IMR-90 (cell line): ENCODE data around the gene MDM1. TPM values are rescaled to one million over a fixed set of nuclear protein-coding genes. Genes with fewer than 3 reads are reported as not detected.

Experiments
- ATAC-seq: fragments of 200-7000 bp; cut with Tn5 transposase; 2 replicates; pipeline ENCODE4 v1.9.1; 2020; ENCODE audit warnings: low read depth, mild to moderate bottlenecking, moderate library complexity
- BruUV-seq: library from RNA; stranded (reverse); fragments of 400-500 nt; replicated peaks from 2 replicates; lab custom pipeline; 2021; lab: Mats Ljungman, UMichigan
- CTCF ChIA-PET: fragments of 300-600 bp; formaldehyde crosslinking; extraction: SDS; loops from one replicate; lab custom pipeline; 2021; ENCODE audit warnings: antibody characterized with exemption; lab: Yijun Ruan, JAX
- POLR2A ChIA-PET: fragments of 300-600 bp; sonication (Branson Sonifier 250); formaldehyde crosslinking; loops from one replicate; lab custom pipeline; 2022; ENCODE audit warnings: antibody characterized with exemption; ENCODE audit not compliant: unreplicated experiment; lab: Charles Lee
- DNase-seq: peaks from one replicate; pipeline ENCODE4 v3.0.0; 2013
- H2AFZ ChIP-seq: replicated peaks from 2 replicates; pipeline ENCODE3; 2013; ENCODE audit warnings: low read length, mild to moderate bottlenecking; ENCODE audit not compliant: poor library complexity
- H2AK5ac ChIP-seq: 2 replicates; pipeline ENCODE4 v1.6.1; 2013; ENCODE audit warnings: low read depth, low read length, inconsistent platforms
- H2AK9ac ChIP-seq: replicated peaks from 2 replicates; pipeline ENCODE3; 2013; ENCODE audit warnings: mild to moderate bottlenecking, low read depth, low read length, moderate library complexity; ENCODE audit not compliant: poor library complexity
- H2BK120ac ChIP-seq: 2 replicates; pipeline ENCODE4 v1.6.1; 2013; ENCODE audit warnings: low read depth, low read length, inconsistent platforms
- H2BK15ac ChIP-seq: 3 replicates; pipeline ENCODE4 v1.6.1; 2013; ENCODE audit warnings: low read depth, low read length, inconsistent platforms
- H2BK20ac ChIP-seq: 2 replicates; pipeline ENCODE4 v1.6.1; 2013; ENCODE audit warnings: low read depth, mild to moderate bottlenecking, inconsistent platforms, low read length, moderate library complexity
- H2BK5ac ChIP-seq: 2 replicates; pipeline ENCODE4 v1.6.1; 2013; ENCODE audit warnings: mild to moderate bottlenecking, low read depth, low read length, inconsistent platforms; ENCODE audit not compliant: poor library complexity, severe bottlenecking
- H3K14ac ChIP-seq: replicated peaks from 2 replicates; pipeline ENCODE4 v1.6.1; 2013; ENCODE audit warnings: low read depth, low read length, inconsistent platforms
- H3K18ac ChIP-seq: 2 replicates; pipeline ENCODE4 v1.6.1; 2013; ENCODE audit warnings: low read depth, low read length, control low read depth
- H3K23ac ChIP-seq: 2 replicates; pipeline ENCODE4 v1.6.1; 2013; ENCODE audit warnings: low read depth, low read length, inconsistent platforms
- H3K27ac ChIP-seq: 2 replicates; pipeline ENCODE4 v1.5.1; 2013; ENCODE audit warnings: mild to moderate bottlenecking, control low read depth, low read length; ENCODE audit not compliant: insufficient read depth
- H3K27me3 ChIP-seq: 2 replicates; pipeline ENCODE4 v1.6.1; 2013; ENCODE audit warnings: low read length; ENCODE audit not compliant: control insufficient read depth, insufficient read depth
- H3K36me3 ChIP-seq: 2 replicates; pipeline ENCODE4 v1.6.1; 2013; ENCODE audit warnings: low read length, mixed read lengths; ENCODE audit not compliant: control insufficient read depth, insufficient read depth
- H3K4ac ChIP-seq: 2 replicates; pipeline ENCODE4 v1.6.1; 2013; ENCODE audit warnings: low read depth, low read length, inconsistent platforms
- H3K4me1 ChIP-seq: 2 replicates; pipeline ENCODE4 v1.6.1; 2013; ENCODE audit warnings: low read length, mixed read lengths; ENCODE audit not compliant: control insufficient read depth, insufficient read depth
- H3K4me2 ChIP-seq: 2 replicates; pipeline ENCODE4 v1.6.1; 2013; ENCODE audit warnings: low read depth, mild to moderate bottlenecking, control low read depth, low read length, moderate library complexity
- H3K4me3 ChIP-seq: 2 replicates; pipeline ENCODE4 v1.5.1; 2013; ENCODE audit warnings: low read depth, mild to moderate bottlenecking, control low read depth, low read length, moderate library complexity; ENCODE audit not compliant: insufficient read depth
- H3K56ac ChIP-seq: 2 replicates; pipeline ENCODE4 v1.6.1; 2013; ENCODE audit warnings: low read length, inconsistent platforms; ENCODE audit not compliant: insufficient read depth; ENCODE audit errors: extremely low read depth
- H3K79me1 ChIP-seq, 2 experiments: 2 replicates each; pipeline ENCODE4 v1.6.1; 2013; ENCODE audit warnings: low read length in 2 of 2, inconsistent platforms in 1 of 2, low read depth in 1 of 2
- H3K9ac ChIP-seq: 2 replicates; pipeline ENCODE4 v1.6.1; 2013; ENCODE audit warnings: low read depth, low read length, control low read depth
- H3K9me1 ChIP-seq: 2 replicates; pipeline ENCODE4 v1.6.1; 2013; ENCODE audit warnings: low read length, inconsistent platforms; ENCODE audit not compliant: insufficient read depth
- H3K9me3 ChIP-seq: 2 replicates; pipeline ENCODE4 v1.6.1; 2013; ENCODE audit warnings: low read length; ENCODE audit not compliant: control insufficient read depth, insufficient read depth
- H4K20me1 ChIP-seq: 2 replicates; pipeline ENCODE4 v1.6.1; 2013; ENCODE audit warnings: low read length, inconsistent platforms; ENCODE audit not compliant: insufficient read depth
- H4K5ac ChIP-seq: 2 replicates; pipeline ENCODE4 v1.6.1; 2013; ENCODE audit warnings: mild to moderate bottlenecking, low read depth, low read length, control low read depth
- H4K8ac ChIP-seq, 2 experiments: 2 replicates each; pipeline ENCODE4 v1.6.1; 2013; ENCODE audit warnings: low read depth in 2 of 2, low read length in 2 of 2, control low read depth in 1 of 2, inconsistent platforms in 1 of 2
- H4K91ac ChIP-seq: 2 replicates; pipeline ENCODE4 v1.6.1; 2013; ENCODE audit warnings: low read depth, low read length, inconsistent platforms; ENCODE audit not compliant: insufficient read depth
- BHLHE40 ChIP-seq: fragments of 150-350 bp; IDR thresholded peaks from 2 replicates; pipeline ENCODE4 v1.6.1; 2016; ENCODE audit warnings: mild to moderate bottlenecking, low read depth, low read length
- FOS ChIP-seq: fragments of 150-350 bp; IDR thresholded peaks from 2 replicates; pipeline ENCODE4 v1.6.1; 2016; ENCODE audit warnings: low read depth, low read length
- MAFK ChIP-seq: IDR thresholded peaks from 2 replicates; pipeline ENCODE4 v1.6.1; 2012; ENCODE audit warnings: low read depth, low read length, improper control_type of control experiment
- MAZ ChIP-seq: IDR thresholded peaks from 2 replicates; pipeline ENCODE4 v1.6.1; 2012; ENCODE audit warnings: low read depth, mild to moderate bottlenecking, low read length, improper control_type of control experiment, moderate library complexity, borderline replicate concordance
- NFE2L2 ChIP-seq: fragments of 150-350 bp; IDR thresholded peaks from 2 replicates; pipeline ENCODE4 v1.6.1; 2016; ENCODE audit warnings: low read depth, mild to moderate bottlenecking, low read length
- RAD21 ChIP-seq: IDR thresholded peaks from 2 replicates; pipeline ENCODE4 v1.6.1; 2012; ENCODE audit warnings: low read length, improper control_type of control experiment
- RFX5 ChIP-seq: IDR thresholded peaks from 2 replicates; pipeline ENCODE4 v1.8.0; 2012; ENCODE audit warnings: low read depth, mild to moderate bottlenecking, low read length, moderate library complexity
- WGBS, 2 experiments: methylation state at CpG; one replicate each; pipeline versions ENCODE4 v1.1.5 to v1.1.7; 2013; ENCODE audit warnings: missing lambda C conversion rate in 2 of 2; ENCODE audit not compliant: insufficient read length in 1 of 2; ENCODE audit errors: extremely low coverage in 2 of 2; 5-methylcytosine and 5-hydroxymethylcytosine counted together
- dilution Hi-C: fragments of 300-500 bp; cut with HindIII; formaldehyde crosslinking; loops from one replicate; pipeline ENCODE4 v1.14.3; 2018; ENCODE audit warnings: low sequenced_read_pairs; ENCODE audit not compliant: unreplicated experiment
- in situ Hi-C: fragments of 300-500 bp; cut with MboI; formaldehyde crosslinking; loops from 3 replicates; pipeline ENCODE4 v1.14.3; 2019; ENCODE audit warnings: low sequenced_read_pairs, inconsistent platforms, mixed read lengths
- intact Hi-C: fragments of 100-400 bp; cut with micrococcal nuclease; formaldehyde crosslinking; loops from 2 replicates; pipeline ENCODE4 v1.10.0; 2022
- polyA plus RNA-seq, 3 experiments: library from polyadenylated mRNA; depleted of rRNA; stranded (reverse); fragments of >200 nt; gene quantifications; 2 replicates each; pipeline ENCODE4 v1.2.3, GENCODE V29; 2012; ENCODE audit warnings: low replicate concordance in 1 of 3
- total RNA-seq: library from RNA; depleted of rRNA; stranded (reverse); fragments of >200 nt; gene quantifications from 2 replicates; pipeline ENCODE4 v1.2.3, GENCODE V29; 2012
- TF ChIP-seq, protein P1 (sequence below): fragments of 150-350 bp; IDR thresholded peaks from 2 replicates; pipeline ENCODE4 v1.6.1; 2016; ENCODE audit warnings: low read depth, mild to moderate bottlenecking, low read length, moderate library complexity, borderline replicate concordance

The MDM1 gene
- total and polyA plus RNA-seq, 2 of the 4 experiments (the other 2 are of a cell fraction): 5.6 to 5.7 TPM

GRCh38 chr12:68352067-68352466, 19.9 kb upstream of the MDM1 start:
- ATAC-seq: no peak
- BruUV-seq: no TSS peak
- POLR2A ChIA-PET: no interaction called here
- H3K56ac ChIP-seq: no peak overlapping the region
- no peaks in the 10 kb centered on the region for H3K9me1 ChIP-seq
- no peak overlapping the region for H2AFZ ChIP-seq
- peak overlapping the region; percentile 29; the same call in 1 of the 2 replicates for H2AK5ac ChIP-seq
- no peaks in the 10 kb centered on the region for H3K9me3 ChIP-seq
- intact Hi-C loops: no loop called here
- H4K5ac ChIP-seq: no peak overlapping the region
- H3K14ac ChIP-seq: 0 out of 2 replicates have a peak overlapping the region, but pooled peaks have one; percentile 50
- H3K18ac ChIP-seq: peak overlapping the region; percentile 34; the same call in 1 of the 2 replicates
- no peak overlapping the region for H2BK20ac ChIP-seq
- H3K27me3 ChIP-seq: peaks cover 1% of the 10 kb centered on the region; the same call in 1 of the 2 replicates
- no peak overlapping the region for H3K4me3 ChIP-seq
- CTCF ChIA-PET: no interaction called here
- no peaks in the 10 kb centered on the region for H4K20me1 ChIP-seq
- 0 out of 3 replicates have a peak overlapping the region, but pooled peaks have one; percentile 43 for H2BK15ac ChIP-seq
- TF ChIP-seq, protein P1, sequence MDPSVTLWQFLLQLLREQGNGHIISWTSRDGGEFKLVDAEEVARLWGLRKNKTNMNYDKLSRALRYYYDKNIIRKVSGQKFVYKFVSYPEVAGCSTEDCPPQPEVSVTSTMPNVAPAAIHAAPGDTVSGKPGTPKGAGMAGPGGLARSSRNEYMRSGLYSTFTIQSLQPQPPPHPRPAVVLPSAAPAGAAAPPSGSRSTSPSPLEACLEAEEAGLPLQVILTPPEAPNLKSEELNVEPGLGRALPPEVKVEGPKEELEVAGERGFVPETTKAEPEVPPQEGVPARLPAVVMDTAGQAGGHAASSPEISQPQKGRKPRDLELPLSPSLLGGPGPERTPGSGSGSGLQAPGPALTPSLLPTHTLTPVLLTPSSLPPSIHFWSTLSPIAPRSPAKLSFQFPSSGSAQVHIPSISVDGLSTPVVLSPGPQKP: no peak
- TF ChIP-seq NFE2L2 (no peak), MAFK (no peak), MAZ (no peak), RFX5 (no peak), RAD21 (no peak), FOS (no peak), BHLHE40 (no peak)
- no peak overlapping the region for H3K9ac ChIP-seq
- no peak overlapping the region for H2AK9ac ChIP-seq
- H2BK120ac ChIP-seq: peak overlapping the region; percentile 49; the same call in 1 of the 2 replicates
- WGBS, 2 experiments: no CpG with 5 or more reads among the region's 2 CpGs
- peaks cover 17% of the 10 kb centered on the region for H3K4me1 ChIP-seq
- H3K27ac ChIP-seq: no peak overlapping the region
- no peak overlapping the region for H3K23ac ChIP-seq
- H3K4ac ChIP-seq: 0 out of 2 replicates have a peak overlapping the region, but pooled peaks have one; percentile 9
- no peak overlapping the region for H2BK5ac ChIP-seq
- peak; percentile 77 for DNase-seq
- no peaks in the 10 kb centered on the region for H3K36me3 ChIP-seq
- dilution Hi-C loops: no loop called here
- H3K4me2 ChIP-seq: no peak overlapping the region
- H4K8ac ChIP-seq: no peak overlapping the region
- in situ Hi-C loops: loop anchor here (25.0 kb wide), 1 partner anchor 335 kb away; the partner anchor contains the start of gene NUP107
- no peak overlapping the region for H4K91ac ChIP-seq
- H3K79me1 ChIP-seq: no peaks in the 10 kb centered on the region
